ENCODE results near the gene SF3B2.

DNA sequence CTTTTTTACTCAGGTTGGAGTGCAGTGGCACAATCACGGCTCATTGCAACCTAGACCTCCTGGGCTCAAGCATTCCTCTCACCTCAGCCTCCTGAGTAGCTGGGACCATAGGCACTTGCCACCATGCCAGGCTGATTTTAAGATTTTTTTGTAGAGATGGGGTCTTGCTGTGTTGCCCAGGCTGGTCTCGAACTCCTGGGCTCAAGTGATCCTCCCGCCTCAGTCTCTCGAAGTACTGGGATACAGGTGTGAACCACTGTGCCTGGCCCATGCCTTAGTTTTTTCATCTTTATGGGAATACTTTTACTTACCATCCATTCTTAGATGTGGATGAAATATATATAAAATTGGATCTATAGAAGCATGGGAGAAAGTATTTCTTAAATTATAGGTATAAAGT, 23.1 kb downstream of the SF3B2 start:
- TF ChIP-seq, protein P1, sequence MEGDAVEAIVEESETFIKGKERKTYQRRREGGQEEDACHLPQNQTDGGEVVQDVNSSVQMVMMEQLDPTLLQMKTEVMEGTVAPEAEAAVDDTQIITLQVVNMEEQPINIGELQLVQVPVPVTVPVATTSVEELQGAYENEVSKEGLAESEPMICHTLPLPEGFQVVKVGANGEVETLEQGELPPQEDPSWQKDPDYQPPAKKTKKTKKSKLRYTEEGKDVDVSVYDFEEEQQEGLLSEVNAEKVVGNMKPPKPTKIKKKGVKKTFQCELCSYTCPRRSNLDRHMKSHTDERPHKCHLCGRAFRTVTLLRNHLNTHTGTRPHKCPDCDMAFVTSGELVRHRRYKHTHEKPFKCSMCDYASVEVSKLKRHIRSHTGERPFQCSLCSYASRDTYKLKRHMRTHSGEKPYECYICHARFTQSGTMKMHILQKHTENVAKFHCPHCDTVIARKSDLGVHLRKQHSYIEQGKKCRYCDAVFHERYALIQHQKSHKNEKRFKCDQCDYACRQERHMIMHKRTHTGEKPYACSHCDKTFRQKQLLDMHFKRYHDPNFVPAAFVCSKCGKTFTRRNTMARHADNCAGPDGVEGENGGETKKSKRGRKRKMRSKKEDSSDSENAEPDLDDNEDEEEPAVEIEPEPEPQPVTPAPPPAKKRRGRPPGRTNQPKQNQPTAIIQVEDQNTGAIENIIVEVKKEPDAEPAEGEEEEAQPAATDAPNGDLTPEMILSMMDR (IDR thresholded peaks at IDR 0.05): no peak
- no peak for TF ChIP-seq POLR2A (IDR thresholded peaks at IDR 0.05; ENCODE audit: low read depth)

Measured in esophagus muscularis mucosa (tissue), 3 donors.